GM18505 (cell line): ENCODE measurements around the gene DYNLT4.

Source experiments
- ATAC-seq: cut with Tn5 transposase; IDR thresholded peaks from one replicate; pipeline ENCODE4 v1.9.1; 2021; ENCODE audit not compliant: unreplicated experiment
- POLR2A ChIP-seq: IDR thresholded peaks from 4 replicates; pipeline ENCODE4 v1.6.1; 2011; ENCODE audit warnings: borderline replicate concordance; ENCODE audit not compliant: insufficient read depth, insufficient read length; ENCODE audit errors: extremely low read depth

The DYNLT4 gene

GRCh38 chr1:44759077-44759476, 48.1 kb downstream of the DYNLT4 start:
- TF ChIP-seq POLR2A: no peak
- ATAC-seq: no peak

- TF ChIP-seq POLR2A: peak; percentile 30
- no peak for ATAC-seq
Measured at GRCh38 chr1:44757420-44757819, 49.7 kb downstream of the DYNLT4 start.
